ENCODE results near the gene CNKSR1.
A peak's percentile ranks its signal among the peaks of the same experiment; 100 is the strongest.

CNKSR1 gene, protein sequence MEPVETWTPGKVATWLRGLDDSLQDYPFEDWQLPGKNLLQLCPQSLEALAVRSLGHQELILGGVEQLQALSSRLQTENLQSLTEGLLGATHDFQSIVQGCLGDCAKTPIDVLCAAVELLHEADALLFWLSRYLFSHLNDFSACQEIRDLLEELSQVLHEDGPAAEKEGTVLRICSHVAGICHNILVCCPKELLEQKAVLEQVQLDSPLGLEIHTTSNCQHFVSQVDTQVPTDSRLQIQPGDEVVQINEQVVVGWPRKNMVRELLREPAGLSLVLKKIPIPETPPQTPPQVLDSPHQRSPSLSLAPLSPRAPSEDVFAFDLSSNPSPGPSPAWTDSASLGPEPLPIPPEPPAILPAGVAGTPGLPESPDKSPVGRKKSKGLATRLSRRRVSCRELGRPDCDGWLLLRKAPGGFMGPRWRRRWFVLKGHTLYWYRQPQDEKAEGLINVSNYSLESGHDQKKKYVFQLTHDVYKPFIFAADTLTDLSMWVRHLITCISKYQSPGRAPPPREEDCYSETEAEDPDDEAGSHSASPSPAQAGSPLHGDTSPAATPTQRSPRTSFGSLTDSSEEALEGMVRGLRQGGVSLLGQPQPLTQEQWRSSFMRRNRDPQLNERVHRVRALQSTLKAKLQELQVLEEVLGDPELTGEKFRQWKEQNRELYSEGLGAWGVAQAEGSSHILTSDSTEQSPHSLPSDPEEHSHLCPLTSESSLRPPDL

DNA sequence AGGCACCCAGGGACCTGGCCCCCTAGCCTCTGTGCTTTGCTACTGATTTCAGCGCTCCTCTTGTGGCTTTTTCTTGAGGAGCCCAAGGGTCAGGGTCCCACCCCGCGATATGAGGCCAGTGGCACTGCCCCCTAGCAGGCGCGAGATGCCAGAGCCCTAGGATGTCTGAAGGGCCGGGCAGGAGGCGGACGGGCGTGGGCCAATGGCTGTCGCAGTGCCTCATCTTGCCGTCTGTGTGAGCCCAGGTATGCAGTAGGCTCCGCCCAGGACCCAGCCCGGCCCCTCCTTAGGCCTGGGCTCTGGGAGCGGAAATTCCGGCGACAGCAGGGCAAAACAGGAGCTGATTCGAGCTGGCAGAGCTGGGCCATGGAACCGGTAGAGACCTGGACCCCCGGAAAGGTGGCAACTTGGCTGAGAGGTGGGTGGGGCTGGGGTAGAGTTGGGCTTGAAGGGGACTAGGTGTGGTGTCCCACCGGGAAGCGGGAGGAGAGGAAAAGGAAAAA, at the start of gene CNKSR1:
Gene CNKSR1 (plus strand): TSS at position 310 of the 503 bp plus-strand sequence. CDS start 57 bp downstream, at position 367.
- DNase-seq = no peak

DNA sequence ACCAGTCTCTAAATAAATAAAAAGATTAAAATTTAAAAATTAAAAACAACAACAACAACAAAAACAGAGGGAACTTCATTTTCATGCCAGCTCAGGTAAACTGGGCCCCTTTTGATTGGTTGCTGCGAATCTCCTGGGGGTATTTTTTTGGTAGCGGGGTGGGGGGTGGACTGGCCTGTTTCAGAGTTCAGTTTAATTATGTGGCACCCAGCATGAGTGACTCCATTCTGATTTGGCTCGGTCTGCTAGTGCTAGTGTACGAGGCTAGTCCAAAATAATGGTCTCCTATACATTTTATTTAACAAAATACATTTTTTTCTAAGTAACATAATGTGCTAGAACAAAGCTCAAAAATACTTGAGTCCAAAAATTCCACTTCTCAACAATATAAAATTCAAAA, 47.5 kb upstream of the CNKSR1 start:
- DNase-seq = no peak

DNA sequence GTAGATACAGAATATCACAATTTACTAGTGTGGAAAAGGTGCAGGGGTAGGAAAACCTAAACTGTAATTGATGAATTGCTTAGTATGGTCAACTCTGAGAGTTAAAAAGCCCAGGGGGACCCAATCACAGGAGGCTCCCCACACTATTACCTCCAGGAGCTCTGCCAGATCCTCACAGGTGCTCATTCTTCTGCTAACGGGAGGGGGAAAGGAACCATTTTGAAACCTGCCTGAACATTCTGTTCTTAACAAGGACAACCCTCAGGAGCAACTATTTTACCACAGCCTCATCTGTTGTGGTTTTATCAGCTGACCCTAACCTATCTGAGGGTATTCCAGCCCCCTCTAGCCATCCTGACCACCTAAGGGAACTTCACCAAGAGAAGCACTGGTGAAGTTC, 46.6 kb upstream of the CNKSR1 start:
- DNase-seq = no peak

DNA sequence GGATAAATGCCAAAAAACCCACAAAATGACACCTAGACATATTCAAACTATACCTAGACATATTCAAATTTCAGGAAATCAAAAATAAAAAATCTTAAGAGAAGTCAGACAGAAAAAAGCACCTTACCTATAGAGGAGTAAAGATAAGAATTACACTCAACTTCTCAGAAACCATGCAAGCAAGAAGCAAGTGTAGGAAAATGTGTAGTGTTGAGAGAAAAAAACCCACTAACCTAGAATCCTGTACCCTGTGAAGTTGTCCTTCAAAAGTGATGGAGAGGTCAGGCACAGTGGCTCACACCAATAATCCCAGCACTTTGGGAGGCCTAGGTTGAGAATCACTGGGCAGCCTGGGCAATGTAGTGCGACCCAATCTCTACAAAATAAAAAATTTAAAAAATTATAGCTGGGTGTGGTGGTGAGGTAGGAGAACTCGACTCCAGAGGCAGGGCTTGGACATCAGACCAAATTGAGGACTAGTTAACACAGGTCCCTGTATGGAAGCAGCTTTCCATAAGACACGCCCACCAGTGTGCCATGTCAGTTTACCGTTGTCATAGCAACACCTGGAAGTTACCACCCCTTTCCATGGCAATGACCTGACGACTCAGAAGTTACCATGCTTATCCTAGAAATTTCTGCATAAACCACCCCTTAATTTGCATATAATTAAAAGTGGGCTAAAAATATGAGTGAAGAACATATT, 45.0 kb upstream of the CNKSR1 start:
- no peak for DNase-seq

DNA sequence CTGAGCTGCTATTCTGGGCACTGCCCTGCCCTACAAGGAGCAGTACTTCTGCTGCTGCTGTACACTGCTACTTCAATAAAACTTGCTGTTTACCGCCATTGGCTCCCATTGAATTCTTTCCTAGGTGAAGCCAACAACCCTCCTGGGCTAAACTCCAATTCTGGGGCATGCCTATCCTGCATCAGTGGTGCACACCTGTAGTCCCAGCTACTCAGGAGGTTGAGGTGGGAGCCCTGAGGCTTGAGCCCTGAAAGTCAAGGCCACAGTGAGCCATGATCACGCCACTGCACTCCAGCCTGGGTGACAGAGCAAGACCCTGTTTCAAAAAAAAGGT, 44.5 kb upstream of the CNKSR1 start:
- no peak for DNase-seq

DNA sequence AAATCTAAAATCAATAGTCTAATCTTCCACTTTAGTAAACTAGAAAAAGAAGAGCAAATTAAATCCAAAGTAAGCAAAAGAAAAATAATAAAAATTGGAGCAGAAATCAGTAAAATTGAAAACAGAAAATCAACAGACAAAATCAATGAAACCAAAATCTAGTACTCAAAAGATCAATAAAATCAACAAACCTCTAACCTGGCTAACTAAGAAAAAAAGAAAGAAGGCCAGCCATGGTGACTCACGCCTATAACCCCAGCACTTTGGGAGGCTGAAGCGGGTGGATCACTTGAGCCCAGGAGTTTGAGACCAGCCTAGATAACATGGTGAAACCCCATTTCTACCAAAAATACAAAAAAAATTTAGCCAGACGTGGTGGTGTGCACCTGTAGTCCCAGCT, 42.8 kb upstream of the CNKSR1 start:
- no peak for DNase-seq

DNA sequence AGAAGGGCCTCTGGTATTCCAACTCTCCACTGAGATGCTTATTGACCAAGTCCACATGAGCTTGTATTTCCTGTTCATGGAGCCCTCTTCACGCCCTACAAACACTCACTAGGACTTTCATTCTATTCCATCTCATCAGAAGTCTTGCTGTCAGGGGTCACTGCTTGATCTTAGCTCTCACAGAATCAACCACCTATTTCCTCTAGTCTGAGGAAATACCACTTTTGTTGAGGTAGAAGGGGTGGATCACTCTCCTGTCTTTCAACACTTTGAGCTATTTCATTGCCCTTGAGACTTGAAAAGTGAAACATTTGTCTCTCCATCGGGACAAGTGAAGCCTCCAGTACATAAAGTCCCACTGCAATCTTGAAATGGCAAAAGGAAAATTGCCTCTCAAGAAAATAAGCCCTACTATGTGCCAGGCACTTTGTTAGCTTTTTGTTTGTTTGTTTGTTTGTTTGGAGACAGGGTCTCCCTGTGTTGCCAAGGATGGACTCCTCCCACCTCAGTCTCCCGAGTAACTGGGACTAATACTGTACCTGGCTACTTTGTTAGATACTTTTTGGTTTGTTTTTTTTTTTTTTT, 38.2 kb upstream of the CNKSR1 start:
- DNase-seq = no peak

DNA sequence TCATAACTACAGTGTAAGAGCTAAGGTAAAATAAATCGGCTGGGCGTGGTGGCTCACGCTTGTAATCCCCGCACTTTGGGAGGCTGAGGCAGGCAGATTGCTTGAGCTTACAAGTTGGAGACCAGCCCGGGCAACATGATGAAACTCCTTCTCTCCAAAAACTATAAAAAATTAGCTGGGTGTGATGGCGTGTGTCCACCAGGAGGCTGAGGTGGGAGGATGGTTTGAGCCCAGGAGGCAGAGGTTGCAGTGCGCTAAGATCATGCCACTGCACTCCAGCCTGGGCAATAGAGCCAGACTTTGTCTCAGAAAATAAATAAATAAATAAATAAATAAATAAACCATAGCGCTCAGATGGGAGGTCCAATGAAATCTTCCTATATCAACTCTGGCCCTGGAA, 35.1 kb upstream of the CNKSR1 start:
- no peak for DNase-seq

DNA sequence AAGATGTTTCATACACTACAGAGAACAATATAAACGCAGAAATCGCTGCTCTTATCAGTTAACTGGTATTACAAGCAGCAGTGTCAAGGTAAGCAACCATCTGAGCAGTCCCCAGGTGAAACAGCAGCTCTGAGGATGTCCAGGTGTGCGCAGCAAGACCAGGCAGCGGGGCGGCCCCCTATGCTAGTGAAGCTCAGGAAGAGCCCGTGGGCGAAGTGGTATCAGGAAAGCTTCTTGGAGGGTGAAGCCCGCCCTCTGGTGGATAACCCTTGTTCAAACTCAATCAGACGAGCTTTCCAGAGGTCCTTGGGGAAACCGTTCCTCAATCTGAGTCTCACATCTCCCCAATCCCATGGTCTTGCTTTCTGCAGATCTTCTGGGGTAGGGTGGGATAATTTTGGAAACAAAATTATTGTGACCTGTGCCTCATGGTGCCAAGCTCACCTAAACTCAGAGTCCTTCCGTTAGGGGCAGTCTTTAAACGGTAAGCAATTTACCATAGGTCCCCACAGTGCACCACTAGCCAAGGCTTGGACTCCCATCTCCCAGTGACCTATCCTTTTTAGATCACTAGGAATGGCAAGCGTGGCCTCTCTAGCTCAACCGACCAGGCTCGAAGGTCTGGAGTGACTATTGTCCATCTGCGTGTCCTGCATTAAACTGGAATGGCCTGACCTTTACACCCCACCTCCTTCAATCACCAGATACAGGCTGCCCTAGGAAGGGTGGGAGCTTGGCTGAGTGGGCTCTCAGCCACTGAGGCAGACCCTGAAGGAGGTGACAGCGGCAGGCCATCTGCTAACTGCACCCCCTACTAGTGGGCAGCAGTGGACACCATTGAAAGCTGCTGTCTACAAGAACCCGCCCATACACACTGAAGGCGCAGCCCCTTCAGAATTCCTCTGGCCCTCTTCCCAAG, 32.0 kb upstream of the CNKSR1 start:
- peak; percentile 28 to 56 (median 40) for DNase-seq

DNA sequence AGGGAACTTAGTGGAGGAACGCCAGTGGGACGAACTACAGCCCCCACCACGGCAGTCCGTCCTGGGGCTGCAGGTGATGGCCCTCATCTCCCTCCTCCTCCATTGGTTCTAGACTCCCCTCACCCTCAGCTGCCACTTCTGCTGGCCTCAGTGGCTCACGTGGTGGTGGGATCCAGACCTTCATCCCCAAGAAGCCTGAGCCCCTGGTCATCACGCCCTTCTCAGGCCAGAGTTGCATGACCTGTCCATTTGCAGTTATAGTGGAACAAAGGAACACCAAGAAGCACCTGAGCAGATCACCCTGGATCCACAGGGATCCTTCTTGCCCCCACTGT, 31.4 kb upstream of the CNKSR1 start:
- no peak for DNase-seq

DNA sequence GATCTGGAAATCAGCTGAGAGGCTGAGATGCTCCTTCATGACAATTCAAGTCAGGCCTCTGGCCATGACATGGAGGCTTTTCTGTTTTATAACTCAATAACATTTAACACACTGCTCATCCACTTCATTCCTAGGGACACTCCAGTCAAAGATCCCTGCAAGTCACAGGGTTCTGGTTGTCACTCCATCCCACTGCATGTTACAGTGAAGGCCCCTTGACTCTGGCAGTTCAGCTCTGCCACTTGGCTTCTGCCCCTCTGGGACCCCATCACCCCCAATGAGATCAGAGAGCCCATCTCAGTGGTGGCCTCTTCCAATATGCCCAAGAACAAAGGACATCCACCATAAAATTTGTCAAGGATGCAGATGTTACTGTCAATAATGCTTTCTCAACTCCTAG, 28.4 kb upstream of the CNKSR1 start:
- DNase-seq = no peak

DNA sequence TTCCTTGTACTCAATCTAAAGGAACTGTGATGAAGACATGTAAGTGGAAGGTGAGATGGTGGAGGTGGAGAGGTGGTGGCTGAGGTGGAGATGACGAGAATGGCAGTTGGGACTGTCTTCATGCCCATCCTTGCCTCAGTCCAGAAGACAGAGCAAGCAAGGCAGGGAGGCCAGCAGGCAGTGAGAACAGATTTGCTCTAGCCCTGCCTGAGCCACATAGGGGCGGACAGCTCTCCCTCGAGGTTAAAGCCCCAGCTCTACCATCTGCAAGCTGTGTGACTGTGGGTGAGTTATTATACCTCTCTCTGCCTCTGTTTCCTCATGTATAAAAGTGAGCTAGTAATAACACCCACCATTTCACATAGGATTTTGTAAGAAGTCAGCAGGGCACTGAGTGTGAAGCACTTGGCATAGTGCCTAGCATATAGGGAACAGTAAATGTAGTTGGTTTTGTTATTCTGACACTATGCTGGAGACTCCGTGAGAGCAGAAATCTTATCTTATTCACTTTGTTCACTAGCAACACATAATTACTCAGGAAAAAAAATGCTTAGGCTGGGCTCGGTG, 23.2 kb upstream of the CNKSR1 start:
- no peak for DNase-seq

DNA sequence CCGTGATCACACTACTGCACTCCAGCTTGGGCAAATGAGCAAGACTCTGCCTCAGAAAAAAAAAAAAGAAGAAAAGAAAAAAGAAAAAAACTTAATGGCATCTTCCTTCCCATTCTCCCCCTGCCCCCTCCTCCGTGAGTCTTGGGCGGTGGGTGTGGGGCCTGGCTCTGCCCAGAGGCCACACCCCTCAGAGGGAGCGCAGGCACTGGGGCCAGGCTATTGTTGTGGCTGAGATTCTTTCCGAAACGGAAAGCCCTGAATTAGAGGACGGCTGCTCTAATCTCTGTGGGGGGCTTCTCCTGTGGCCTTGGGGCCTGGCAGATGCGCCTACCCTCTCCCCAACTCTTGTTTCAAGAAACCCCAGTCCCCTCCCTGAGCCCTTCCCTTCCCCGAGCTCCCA, 22.5 kb upstream of the CNKSR1 start:
- DNase-seq = no peak

DNA sequence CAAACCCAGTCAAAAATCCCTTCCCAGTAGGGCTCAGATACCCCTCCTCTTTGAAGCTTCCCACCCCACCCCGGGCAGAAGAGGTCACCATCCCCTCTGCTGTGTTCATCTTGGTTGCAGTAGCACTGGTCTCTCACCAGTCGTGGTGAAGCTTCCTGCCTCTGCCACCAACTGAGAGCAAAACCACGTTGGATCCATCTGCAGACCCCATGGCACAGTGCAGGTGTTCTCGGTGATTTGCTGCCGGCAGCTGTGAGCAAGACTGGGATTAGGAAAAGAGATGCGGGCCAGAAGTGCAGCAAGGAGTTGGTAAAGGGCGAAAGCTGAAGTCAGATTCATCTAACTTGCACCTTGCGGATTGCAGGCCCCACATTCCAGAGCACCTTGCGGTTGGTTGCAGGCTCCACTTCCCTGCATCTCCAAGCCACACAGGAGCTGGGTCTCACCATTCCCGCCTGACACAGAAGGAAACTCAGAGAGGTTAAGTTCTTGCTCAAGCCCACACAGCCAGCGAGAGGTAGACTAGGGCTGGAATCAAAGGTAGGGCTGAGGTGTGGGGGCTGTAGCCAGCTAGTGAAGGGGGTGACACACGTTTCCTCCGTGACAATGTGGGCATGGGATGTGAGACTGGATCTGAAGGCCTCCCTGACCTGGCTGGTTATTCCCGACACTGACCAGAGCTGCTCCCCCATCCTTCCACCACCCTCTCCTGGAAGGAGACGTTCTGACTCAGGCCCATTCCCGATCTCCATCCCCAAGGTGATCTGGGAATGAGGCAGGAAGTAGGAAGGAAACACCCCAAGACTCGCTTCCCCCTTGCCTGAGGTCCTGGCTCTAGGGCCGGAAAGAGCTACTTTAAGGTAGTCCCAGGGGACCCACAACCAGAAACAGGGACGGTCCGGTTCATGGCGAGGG, 21.7 kb upstream of the CNKSR1 start:
- DNase-seq = no peak

DNA sequence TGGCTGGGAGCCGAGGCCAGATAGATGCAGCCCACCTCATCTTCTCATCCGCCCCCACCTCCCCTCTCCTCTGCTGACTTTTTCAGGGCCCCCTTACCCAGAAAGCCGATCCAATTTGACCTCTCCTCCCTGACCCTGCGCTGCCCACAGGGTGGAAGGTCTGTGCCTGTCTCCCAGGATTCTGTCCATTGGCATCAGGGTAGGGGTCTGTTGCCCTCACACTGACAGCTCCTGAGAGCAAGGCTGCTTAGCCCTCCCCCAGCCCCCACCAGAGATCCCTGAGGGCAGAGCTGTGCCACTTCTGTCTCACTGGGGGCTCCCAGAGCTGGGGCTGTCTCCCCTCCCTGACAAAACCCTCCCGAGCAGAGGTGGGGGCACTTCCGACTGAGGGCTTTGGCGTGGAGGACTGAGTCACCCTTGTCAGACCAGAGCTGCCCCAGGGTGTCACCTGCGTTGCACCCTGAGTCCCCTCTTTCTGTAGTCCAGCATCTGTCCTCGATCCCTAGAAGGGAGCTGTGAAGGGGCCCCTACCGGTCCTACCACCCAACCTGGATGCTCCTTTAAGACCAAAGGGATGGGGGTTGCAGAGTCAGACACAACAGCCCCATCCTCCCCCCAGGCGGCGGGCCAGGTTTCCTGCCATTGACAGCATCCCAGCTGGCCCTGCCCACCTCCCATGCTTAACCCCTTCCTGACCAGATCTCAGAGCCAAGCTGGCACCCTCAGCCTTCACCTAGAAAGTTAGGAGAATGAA, 20.8 kb upstream of the CNKSR1 start:
- no peak for DNase-seq

DNA sequence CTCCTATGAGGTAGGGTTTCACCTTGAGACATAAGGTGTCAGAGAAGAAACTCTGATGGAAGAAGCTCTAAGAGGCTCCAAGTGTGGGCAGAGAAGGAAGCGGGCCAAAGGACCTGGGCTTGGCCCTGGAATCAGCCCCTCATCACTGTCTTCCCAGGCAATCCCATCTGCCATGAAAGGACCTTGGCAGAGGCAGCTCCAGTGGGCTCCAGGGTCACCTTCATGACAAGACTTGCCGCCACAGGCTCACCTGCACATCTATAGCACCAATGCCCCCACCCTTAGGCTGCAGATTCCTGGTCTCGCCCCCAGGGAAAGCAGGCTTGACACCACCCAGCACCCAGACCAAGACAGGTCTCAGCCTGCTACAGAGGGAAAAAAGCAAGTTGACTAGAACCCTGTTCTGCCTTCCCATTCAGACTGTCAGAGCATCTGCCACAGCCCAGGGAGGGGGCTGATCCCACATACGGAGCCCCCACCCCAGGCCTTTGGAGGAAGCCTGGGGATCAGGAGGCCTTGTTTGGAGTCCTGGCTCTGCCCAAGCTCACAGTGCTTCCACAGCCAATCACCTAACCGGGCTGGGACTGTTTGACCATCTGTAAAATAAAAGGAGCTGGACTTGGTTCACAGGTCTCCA, 18.9 kb upstream of the CNKSR1 start:
- no peak for DNase-seq

DNA sequence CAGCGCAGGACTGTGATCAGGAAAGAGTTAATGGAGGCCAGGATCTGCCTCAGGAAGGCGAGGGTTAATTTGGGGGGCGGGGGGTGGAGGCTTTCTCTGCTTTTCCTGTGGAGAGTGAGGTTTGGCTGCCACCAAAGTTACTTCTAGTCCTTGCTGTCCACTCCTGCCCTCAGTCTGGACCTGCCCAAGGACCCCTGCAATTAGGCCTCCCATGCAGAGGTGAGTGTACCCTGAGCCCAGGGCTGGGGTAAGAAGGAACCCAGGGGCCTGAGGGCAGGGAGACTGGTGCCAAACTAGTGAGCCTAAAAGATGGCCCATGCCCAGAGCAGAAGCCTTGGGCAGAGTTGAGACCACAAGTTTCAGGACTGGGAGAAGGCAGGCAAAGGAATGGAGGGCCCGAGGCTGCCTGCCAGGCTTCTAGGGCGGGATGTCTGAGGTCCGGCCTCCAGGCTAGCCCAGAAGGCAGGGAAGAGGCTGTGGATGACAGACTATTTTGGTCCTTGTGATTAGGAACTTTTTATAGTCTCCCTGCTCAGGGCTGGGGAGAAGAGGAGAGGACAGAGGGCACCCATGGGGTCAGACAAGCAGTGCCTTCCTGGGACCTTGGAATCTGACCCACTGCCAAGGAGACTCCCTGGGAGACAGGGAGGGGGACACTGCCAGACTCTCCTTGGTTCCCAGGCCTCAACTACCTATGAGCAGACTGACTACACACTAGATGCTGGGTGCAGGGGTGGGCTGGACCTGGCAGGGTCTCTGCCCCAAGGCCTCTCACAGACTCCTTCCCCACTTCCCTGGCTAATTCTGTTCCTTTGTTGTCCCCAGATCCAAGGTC, 18.2 kb upstream of the CNKSR1 start, which contains the start of gene FAM110D:
Gene FAM110D (plus strand): TSS at position 172 of the 835 bp plus-strand sequence. CDS start 2,213 bp downstream, outside the sequence.
- no peak for DNase-seq

DNA sequence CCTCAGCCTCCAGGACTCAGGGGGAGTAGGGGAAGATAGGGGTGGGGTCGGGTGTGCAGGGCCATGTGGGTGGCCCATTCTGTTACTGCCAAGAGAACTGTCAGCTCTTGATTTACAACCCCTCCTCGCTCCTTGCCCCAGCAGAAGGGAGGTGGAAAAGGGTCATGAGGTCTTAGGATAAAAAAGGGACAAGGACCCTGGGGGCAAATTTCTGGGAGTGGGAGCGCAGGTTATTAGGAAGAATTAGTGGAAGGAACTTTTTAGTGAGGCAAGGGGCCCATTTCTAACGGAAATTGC, 17.6 kb upstream of the CNKSR1 start:
- DNase-seq = no peak
